GM18511 (cell line): ENCODE measurements around the gene POU2F1.

ENCODE experiments used
- ATAC-seq: cut with Tn5 transposase; IDR thresholded peaks from one replicate; pipeline ENCODE4 v1.9.1; 2021; ENCODE audit warnings: mild to moderate bottlenecking, moderate library complexity; ENCODE audit not compliant: unreplicated experiment

POU2F1 gene

DNA sequence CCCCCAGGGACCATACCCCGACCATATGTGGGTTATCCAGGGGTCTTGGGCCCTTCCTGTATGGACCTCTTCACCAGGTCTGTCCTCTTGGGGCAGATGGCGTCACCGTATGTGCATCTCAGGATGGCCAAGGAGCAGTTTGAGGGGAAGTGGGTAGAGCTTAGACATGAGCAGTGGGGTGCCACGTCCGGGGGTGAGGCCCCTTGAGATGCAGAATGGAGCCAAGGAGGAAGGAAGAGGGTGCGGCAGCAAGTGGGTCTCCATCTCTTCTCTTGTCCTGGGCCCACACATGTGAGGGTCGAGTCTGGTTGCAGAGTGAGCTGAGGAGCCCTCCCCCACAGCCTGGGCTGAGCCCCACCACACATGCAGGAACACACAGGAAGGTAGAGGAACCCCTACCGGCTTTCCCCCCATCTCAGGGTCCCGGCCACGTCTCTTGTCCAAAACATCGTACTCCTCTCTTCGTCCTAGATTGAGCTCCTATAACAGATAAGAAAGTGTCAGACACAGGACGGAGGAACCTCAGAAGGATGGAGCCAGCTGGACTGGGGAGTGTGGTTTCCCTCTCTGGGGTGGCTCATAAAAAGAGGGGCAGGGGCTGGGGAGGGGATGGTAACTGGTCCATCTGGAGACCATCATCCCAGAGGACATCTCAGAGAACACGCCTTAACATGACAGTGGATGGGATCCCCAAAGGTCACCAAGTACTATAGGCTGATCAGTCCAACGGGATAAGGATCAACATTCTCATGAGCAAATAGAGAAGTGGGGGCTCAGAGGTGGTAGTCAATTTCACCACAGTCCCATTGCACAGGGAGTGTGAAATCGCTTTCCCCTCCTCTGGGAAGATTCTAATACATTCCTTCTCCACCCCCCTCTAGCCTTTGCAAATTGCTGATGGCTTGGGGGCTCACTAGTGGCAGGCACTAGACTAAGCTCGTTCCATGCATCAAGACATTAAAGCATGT is 217.8 kb downstream of the POU2F1 start:
- no peak for ATAC-seq

DNA sequence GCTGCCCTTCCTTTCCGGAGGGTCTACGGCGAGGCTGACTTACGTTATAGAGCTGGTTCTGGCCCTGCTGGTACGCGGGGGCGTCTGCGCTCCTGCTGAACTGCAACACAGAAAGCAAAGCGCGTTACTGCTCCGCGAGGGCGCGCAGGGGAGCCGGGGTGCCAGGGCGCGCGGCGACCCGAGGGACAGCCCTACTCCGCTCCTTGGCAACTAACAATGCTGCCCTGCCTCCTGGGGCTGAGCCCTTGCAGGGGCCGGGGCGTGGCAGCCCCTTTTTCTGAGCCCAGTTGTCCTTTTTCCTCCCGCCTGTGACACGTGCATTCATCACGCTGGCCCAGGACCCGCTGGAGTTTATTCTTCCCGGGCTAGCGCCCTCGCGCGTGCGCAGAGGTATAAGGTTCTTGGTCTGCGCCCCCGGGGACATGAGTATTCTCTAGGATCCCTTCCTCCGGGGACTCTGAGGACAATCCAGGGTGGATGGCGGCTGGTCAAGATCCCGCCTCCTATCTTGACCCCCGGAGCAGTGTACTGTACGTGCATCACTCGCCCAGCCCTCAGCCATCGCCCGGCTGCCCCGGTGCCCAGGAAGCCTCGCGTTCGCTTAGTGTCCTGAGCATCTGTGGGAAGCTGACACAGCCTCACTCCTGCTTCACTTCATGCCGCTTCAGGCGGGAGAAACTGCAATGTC is 218.8 kb downstream of the POU2F1 start:
- ATAC-seq = peak; percentile 49

DNA sequence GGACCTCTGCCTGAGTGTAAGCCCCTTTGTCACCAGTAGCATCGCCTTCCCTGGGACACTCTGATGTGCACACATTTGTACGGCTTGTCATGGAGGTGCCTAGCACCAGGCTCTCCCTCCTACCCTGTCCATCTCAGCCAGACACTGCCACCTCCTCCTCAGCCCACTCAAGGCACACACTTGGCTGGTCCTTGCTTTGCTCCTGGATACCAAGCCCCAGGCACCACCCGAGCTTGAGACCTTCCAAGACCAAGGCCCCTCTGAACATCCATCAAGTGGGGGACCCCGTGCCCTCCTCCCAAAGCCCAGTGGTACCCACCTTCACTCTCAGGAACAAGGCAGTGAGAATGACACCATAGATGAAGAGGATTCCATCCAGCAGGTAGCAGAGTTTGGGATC is 219.7 kb downstream of the POU2F1 start:
- ATAC-seq = no peak

DNA sequence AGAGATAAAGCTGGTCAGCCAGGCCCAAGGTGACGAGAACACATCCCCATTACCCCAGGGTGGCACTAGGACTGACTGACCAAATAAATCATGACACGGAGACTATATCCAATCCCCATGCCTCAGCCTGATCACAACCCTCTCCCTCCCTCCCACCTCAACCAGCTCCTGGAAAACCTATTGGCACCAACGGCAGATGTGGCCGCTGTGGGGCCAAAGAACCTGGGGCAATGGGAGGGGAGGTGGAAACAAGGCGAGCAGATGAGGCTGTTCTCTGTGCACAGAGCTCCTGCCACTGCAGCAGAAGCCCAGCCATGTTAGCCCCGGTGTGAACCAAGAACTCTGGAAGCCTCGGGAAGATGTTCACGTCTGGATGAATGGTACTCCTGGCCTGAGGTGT is 220.1 kb downstream of the POU2F1 start:
- no peak for ATAC-seq

DNA sequence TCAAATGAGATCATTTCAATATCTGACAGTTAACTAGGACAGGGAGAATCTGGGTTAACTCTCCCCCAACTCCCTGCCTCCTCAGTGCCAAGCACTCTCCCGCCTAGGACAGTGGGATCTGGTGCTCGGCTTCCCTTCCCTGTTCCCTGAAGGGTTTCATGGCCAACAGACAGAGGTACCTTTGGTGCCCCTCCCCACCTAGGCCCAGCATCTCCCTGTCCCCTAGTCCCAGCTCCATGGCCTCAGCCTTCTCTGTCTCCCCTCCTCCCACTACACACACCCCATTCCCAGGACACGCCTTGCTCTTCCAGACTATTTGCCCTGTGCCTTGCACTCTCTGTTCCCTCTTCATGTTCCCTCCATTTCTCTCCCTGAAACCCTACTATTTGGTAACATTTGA is 220.5 kb downstream of the POU2F1 start:
- no peak for ATAC-seq

DNA sequence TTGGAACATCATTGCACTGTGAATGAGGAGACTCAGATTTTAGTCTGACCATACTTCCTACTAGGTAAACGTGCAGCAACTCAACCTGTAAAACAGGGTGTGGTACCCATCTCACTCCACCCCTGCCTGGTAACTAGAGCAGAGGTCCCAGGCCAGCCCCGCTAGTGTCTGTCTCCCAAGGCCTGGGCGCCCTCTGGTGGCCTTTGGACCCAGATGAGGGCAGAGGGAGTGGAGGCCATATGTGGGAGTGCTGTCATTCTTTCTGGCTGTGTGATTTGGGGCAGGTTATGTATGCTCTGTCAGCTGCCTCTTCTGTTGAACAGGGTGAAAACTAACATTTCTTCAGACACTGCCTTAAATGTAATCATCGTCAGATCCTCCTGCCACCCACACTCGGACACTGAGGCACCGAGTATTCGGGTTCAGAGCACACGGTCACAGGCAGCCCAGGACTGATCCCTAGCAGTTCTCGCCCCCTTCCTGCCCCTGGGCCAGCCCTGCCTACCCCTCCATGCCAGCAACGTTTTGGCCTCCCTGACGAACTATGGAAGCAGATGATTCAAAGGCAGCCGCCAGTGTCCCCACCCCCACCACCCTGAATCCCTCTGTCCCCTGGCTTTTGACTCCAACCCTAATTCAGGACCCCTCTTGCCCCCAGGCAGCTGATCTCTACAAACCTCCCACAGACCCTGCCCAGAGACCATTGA is 221.6 kb downstream of the POU2F1 start:
- peak; percentile 93 for ATAC-seq

DNA sequence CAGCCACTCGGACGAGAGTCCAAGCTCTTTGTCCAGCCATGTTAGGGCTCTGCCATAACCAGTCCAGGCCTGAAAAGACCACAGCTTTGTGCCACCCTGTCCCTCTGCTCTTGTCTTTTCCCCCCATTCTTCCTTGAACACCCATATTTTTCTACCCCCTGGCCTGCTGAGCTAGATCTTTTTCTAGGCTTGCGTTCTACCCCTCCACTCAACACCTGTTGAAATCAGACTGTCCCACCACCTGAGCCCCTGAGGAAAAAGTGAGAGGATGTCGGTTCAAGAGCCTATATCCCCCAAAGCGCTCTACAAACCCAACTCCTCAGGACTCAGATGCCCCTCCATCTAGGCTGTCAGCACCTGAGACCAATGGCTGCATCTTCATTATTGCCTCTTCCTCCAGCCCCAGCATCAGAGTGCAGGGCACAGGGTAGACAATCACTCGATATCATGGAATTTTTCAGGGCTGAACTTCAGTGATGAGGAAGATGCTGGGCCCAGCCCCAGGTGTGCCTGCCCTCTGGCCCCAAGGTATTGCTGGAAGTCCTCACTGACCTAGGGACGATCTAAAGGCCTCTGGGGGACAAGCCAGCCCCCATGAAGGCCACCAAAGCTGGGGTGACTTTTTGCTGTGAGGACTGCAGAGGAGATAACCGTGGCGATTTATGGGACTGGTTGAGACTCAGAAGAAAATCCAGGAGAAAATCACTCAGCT is 222.3 kb downstream of the POU2F1 start:
- ATAC-seq = no peak

DNA sequence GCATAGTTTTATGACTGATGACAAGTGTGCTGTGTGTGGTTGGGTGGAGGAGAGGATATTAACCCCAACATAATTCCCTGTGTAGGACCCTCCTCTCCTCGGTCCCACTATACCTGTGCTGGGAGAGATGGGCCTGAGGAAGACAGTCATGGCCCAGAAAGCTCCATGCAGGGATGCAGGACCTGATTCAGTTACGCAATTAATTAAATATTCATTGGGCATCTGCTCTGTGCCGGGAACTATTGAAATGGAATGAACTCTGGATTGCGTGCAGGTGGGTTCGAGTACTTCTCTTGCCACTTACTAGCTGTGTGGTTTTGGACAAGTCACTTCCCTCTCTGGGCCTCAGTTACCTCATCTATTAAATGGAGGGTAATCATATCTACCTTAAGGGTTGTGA is 223.1 kb downstream of the POU2F1 start:
- no peak for ATAC-seq

DNA sequence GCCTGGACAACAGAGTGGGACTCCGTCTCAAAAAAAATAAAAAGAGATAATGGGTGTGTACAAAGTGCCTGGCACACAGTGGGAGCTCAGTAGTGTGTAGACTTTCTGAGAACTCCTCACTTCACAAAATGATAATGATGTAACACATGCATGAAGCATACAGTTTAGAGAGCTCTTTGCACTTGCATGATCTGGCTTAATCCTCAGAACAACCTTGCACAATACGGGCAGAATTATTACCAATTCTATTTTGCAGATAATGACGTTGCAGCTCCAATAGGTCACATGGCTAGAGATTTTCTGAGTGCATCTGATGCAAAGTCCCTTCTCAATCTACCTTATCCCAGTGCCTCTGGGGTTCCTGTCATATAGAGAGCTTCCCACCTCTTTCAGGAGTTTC is 226.3 kb downstream of the POU2F1 start:
- no peak for ATAC-seq

DNA sequence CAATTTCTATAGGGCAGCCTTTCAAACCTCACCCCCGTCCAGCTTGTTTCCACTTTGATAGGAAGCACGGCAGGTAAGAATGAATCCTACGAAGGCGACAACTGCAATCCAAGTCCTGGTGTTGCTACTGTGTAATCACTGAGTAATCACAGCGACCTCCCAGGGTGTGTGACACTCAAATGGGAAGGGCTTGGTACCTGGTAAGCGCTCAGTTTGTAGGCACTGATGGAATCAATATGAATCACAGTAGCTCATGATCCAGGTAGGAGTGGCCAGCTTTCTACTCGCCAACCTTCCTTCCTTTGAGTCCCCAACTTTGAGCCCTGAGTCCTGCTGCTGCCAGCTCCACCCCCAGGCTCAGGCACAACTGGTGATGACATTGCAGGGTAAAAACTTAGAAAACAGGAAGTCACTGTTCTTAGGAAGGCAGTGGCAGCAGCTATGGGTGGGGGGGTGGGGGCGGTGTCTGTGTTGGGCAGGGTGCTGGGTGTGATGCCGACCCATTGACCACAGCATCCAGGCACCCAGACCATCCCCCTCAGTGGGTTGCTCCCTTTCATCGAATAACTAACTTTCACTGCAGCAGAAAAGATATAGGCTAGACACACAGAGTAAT is 226.9 kb downstream of the POU2F1 start:
- ATAC-seq = peak; percentile 85

DNA sequence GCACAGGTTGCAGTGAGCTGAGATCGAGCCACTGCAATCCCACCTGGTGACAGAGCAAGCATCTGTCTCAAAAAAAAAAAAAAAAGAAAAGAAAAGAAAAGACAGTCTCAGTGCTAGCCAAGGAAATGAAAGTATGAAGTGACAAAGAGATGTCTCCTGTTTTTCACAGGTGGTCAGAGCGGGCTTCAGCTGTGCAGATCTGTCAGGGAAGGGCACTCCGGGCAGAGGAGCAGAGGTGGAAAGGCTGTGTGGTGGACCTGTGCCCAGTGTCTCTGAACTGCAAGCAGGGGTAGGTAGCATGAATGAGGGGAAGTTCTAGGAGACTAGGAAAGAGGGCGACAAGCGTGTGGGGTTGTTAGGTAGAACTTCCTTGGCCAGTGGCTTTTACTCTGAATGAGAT is 230.2 kb downstream of the POU2F1 start:
- no peak for ATAC-seq

DNA sequence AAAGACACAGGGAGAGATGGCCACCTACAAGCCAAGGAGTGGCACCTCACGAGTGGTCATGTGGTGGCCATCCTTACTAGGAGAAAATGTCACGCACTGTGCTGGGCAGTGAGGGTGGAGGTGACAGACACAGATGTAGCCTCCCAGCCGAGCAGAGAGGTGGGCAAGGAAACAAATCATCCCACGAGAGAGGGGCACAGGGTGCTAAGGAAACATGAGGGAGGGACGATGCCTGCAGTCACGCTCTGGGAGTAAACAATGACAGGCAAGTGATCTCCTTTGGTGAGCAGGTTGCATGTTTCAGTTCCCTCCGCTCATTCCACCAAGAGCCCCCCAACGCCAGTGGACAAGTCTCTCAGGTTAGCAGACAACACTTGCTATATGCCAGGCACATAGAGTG is 231.8 kb downstream of the POU2F1 start:
- ATAC-seq = no peak

DNA sequence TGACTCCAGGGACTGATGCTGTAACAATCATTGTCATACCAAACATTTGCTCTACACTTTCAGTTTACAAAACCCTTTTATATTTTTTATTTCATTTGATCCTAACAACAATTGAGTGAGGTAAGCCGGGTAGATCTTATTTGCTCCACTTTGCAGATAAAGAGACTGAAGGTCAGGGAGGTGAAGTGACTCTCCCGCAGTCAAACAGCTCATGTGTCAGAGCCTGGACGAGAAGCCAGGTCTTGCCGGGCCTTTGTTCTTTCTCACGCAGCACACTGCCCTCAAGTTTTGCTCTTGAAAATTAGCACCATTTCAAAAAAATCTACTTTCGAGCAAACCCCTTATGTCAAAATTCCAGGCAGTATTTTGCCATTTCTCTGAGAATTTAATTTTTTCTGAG is 232.4 kb downstream of the POU2F1 start:
- ATAC-seq = no peak

DNA sequence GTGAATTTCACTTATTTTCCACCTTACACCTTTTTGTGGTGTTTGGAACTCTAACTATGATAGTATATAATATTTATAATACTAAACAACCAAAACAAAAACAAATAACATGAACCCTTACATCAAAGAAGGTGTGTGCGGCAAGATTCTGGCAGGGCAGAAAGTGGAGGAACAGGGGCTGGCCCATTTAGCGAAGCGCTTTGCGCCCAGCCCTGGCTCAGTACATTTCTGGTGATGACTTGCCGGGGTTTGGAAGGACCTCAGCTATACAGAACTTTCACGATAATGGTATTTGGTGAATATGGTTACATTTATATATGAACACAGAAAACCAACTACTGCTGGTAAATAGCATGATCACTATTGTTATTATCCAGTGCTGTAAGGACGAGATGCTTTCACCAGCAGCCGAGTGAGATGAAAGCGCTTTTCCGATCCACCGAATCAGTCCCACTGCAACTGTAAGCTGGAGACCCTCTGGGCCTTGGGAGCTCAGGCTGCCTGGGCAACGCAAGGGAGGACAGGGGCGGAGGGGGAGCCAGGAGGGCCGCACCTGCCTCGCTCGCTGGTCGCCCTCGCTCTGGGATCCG is 233.7 kb downstream of the POU2F1 start:
- ATAC-seq = no peak

DNA sequence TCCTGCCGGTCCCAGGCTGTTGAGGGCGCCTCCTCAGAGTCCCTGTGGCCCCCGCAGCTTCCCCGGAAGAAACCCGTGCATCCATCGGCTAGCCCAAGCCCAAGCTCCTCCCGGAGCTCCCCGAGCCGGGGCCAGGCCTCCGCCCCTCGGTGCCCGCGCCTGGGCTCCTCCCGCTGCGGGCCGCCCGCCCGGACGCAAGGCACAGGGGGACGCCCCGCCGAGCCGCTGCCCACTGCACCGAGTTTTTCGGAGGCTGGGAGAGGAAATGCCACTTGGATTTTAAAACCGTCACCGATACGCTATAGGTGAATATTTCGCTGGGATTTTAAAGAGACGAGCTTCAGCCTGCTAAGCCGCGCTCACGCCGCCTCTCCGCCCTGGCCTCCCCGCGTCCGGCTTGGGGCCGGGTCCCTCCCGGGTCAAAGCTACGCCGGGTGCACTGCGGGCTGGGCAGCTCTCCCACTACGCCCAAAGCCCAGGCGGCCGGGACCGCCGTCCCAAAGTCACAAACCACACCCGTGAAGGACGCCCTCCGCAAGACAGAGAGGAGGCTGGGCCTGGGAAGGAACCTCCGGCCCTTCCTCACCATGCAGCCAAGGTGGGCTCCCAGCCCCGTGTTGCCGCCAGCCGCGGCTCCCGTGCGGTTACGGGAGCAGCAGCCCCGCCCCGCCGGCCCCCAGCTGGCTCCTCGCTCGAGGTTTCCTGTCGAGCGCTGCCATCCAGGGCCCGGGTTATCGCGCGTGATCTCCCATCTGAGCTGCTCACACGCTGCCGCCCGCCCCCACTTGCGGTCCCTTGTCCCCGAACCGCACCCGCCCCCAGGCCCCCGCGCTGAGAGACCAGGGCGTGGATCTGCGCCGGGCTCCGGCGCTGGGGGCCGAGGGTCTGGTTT is 234.5 kb downstream of the POU2F1 start:
- peak; percentile 72 for ATAC-seq

DNA sequence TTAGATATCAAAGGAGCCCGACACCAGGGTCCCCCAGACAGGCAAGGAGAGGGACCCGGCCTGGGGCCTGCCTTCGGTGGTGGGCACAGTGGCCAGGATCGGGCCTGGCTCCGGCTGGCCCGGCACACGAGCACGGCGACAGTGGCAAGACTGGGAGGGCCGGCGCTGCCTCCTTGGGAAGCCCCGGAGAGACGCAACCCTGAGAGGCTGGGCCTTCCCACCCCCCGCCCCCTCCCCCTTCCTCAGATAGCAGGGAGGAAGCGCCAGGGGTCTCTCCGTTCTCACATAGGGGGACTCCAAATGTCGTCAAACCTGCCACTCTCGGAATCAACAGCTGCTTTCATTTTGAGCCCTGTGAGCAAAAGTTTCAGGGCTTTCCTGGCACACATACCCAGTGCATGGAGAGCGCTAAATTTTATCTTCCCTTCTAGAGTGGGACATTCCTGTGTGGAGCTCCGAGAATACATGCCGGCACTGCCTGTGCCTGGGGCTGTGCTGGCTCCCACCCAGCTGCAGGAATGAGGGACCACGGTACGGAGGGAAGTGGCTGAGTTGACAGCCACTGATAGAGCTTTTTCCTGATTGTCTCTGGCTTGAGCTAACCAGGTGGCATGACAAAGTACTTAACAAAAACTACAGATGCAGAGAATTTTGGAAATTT is 235.2 kb downstream of the POU2F1 start:
- ATAC-seq = peak; percentile 41

DNA sequence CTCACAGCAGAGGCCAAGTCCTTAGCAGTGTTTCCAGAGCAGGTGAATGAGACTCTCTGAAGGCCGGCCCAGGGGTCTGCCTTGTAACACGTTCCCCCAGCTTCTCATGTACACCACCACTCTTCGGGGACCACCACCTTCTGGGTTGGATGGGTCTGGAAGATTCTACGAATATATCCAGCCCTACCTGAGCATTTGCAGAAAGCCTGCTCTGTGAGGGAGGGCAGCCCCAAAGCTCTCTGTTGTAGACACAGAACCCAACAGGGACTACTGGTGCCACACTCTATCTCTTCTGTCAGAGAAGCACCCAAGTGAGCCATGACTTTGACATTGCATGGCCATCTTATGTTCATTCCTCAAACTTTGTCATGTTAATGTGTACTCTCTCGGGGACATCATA is 235.8 kb downstream of the POU2F1 start:
- no peak for ATAC-seq

DNA sequence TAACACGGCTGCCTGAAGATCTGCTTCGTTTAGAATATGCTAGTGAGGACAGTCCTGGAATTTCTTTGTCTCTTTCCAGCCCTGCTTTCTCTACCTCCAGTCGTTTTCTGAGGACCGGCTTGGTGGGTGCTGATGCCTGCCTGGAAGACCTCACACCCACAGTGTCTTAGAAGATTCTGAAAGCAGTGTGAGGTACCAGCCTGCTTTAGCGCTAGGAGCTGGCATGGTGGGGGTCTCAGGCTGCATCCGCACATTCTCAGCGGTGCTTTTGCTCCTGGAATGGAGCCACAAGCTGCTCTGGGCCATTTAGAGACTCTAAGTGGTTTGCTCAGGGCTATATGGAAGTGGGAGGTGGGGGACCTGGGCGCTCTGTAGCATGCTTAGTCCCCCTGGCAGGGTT is 236.2 kb downstream of the POU2F1 start:
- ATAC-seq = no peak
